Measurements from ENCODE around the gene CAMK1D.
"Not testable (repeated sequence)": the region's sequence is repeated elsewhere in the genome, so short reads cannot be mapped to it uniquely, and the experiment has no call there.

DNA sequence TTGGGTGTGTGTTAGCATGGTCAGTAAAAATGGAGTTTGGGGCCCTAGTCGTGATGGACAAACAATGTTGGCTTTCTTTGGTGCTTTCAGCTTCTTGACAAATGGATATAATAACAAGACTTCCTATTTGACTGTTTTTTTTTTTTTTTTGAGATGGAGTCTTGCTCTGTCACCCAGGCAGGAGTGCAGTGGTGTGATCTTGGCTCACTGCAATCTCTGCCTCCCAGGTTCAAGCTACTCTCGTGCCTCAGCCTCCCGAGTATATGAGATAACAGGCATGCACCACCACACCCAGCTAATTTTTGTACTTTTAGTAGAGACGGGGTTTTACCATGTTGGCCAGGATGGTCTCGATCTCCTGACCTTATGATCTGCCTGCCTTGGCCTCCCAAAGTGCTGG lies 11.8 kb downstream of the CAMK1D start:
- not testable (repeated sequence) for TF ChIP-seq CTCF, POLR2A (IDR thresholded peaks at IDR 0.05)

Measured in right lobe of liver (tissue), 4 donors.